Effector memory CD4-positive, alpha-beta T cell (primary cell): ENCODE measurements around the gene SLC8B1.
A peak's percentile ranks its signal among the peaks of the same experiment; 100 is the strongest.

Experiments used
- DNase-seq, 3 donors: peaks; one replicate each; pipeline ENCODE4 v3.0.0-alpha.2; 2020
- H3K27ac ChIP-seq: 2 replicates; pipeline ENCODE4 v1.7.0; 2013; ENCODE audit warnings: mild to moderate bottlenecking, low read length, moderate library complexity; ENCODE audit not compliant: insufficient read depth, poor library complexity, severe bottlenecking
- H3K27me3 ChIP-seq: replicated peaks from 2 replicates; pipeline ENCODE4 v1.7.0; 2013; ENCODE audit warnings: mild to moderate bottlenecking, low read length; ENCODE audit not compliant: insufficient read depth, control insufficient read depth, poor library complexity, severe bottlenecking
- H3K36me3 ChIP-seq: 2 replicates; pipeline ENCODE4 v1.7.0; 2013; ENCODE audit warnings: mild to moderate bottlenecking, low read length, moderate library complexity; ENCODE audit not compliant: control insufficient read depth, insufficient read depth
- H3K4me1 ChIP-seq: 2 replicates; pipeline ENCODE4 v1.7.0; 2013; ENCODE audit warnings: low read length, mild to moderate bottlenecking; ENCODE audit not compliant: control insufficient read depth, insufficient read depth, poor library complexity, severe bottlenecking
- H3K4me3 ChIP-seq: 2 replicates; pipeline ENCODE4 v1.7.0; 2013; ENCODE audit warnings: low read length, low read depth, mild to moderate bottlenecking; ENCODE audit not compliant: insufficient read depth, poor library complexity, severe bottlenecking
- H3K9me3 ChIP-seq: 2 replicates; pipeline ENCODE4 v1.7.0; 2013; ENCODE audit warnings: mild to moderate bottlenecking, low read length, moderate library complexity; ENCODE audit not compliant: control insufficient read depth

SLC8B1 gene

DNA sequence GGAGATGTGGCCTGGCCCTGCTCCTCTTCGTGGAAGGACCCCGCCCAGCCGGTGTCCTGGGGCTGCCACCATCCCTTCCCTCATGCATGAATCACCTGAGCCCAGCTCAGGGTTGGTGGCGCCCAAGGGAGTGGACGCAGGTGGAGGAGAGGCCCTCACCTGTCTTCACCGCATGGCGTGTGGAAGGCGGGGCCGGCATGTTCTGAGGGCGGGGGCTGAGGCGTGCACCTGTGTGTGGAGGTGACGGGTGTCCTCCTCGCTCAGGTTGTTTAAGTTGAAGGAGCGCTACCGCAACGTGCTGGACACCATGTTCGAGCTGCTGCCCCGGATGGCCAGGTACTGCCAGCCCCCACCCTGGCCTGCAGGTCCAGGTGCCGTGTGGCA, 47.0 kb downstream of the SLC8B1 start:
- Histone ChIP-seq H3K27me3 (no peaks in the 10 kb centered on the region), H3K36me3 (peaks cover 64% of the 10 kb centered on the region), H3K27ac (no peak overlapping the region), H3K4me3 (no peak overlapping the region), H3K4me1 (no peaks in the 10 kb centered on the region), H3K9me3 (no peaks in the 10 kb centered on the region)
- DNase-seq, result no peak

DNA sequence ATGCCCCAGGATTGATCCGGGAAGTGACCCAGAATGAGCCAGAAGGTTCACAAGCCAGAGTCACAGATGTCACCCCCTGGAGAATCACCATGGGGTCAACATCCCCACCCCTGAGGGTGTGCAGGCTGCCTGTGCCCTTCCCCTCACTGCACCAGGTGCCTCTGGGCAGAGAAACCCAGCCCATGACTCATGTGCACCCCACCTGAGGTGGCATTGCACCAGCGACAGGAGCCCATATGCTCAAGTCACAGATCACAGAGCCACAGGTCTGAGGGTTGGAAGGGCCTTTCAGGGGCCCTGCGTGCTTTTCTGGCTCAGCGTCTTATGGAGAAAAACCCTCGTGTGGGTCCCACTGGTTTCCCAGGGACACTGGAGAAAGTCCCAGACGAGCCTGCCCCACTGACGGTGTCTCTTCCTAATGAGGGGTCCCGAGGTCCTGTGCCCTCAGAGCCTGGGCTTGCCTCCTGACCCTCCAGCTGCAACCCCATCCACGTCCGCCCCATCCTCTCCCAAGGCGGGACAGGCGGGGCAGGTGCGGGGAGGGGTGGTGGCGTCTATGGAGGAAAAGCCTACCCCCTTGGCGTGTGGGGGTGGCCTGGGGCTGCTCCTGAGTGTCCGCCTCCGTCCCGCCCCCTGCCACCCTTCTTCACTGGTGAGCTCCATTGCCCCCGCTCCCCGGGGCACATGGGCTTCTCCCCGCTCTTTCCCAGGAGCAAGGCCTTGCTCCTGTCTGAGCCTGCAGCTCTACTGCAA, 47.6 kb downstream of the SLC8B1 start:
- no peaks in the 10 kb centered on the region for H3K27me3 ChIP-seq
- no peak overlapping the region for H3K4me3 ChIP-seq
- no peak overlapping the region for H3K27ac ChIP-seq
- no peak for DNase-seq
- no peaks in the 10 kb centered on the region for H3K9me3 ChIP-seq
- H3K4me1 ChIP-seq, result no peaks in the 10 kb centered on the region
- H3K36me3 ChIP-seq, result peaks cover 58% of the 10 kb centered on the region

DNA sequence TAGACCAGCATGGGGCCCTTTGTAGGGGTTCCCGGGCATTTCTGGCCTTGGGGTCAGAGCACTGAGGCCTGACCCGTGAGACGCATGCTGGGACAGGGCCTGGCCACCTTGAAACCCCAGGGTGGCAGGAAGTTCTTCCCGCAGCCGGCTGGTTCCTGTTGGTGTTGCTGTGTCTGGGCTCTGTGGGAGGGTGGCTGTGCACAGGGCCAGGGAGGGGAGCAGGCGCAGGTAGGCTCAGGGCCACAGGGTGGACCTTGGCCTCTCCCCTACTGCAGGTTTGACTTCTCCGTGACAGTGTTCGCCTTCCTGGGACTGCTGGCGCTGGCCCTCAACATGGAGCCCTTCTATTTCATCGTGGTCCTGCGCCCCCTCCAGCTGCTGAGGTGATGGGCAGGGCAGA, 48.2 kb downstream of the SLC8B1 start:
- peaks cover 55% of the 10 kb centered on the region for H3K36me3 ChIP-seq
- H3K4me3 ChIP-seq, result no peak overlapping the region
- H3K27me3 ChIP-seq, result no peaks in the 10 kb centered on the region
- H3K4me1 ChIP-seq, result no peaks in the 10 kb centered on the region
- H3K9me3 ChIP-seq, result no peaks in the 10 kb centered on the region
- DNase-seq, result no peak
- no peak overlapping the region for H3K27ac ChIP-seq

DNA sequence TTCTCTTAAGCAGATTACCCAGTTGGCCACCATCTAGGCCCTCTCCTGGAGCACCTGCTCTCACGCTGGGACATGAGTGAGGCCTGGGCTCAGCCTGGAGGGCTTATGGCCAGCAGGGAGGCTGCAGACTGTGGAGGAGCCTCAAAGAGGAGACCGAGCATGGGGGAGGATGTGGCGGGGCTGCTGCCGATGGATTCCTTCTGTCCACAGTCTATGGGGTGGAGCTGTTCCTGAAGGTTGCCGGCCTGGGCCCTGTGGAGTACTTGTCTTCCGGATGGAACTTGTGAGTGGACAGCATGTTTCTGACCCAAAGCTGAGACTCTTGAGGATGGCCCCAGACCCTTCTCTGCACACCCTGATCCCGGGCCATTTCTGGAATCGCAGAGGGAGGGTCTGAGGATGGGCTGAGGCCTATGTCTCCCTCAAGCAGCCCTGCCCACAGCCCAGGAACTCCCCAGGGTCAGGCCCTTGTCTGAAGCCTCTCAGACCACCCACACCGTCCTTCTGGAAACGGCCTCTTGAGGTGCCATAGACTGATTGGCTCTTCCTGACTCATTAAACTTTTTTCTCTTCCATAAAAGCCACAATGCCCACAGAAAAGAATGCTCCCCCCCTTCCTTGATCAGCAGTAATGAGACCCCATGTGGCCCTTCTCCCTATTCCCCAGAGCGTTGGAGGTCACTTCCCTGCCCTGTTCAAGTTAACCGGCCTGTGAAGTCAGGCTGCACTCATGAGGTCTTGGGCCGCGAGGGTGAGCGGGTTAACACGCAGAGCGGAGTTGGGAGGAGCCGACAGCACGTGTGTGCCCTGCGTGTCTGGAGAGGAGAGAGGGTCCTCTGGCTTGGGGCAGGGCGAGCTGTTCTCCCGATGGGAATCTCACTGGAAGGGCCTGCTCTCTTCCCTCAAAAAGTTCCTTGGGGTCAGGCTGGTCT, 49.0 kb downstream of the SLC8B1 start:
- Histone ChIP-seq H3K36me3 (peaks cover 48% of the 10 kb centered on the region), H3K9me3 (no peaks in the 10 kb centered on the region), H3K27me3 (no peaks in the 10 kb centered on the region), H3K4me1 (no peaks in the 10 kb centered on the region), H3K27ac (peak overlapping the region; percentile 18), H3K4me3 (no peak overlapping the region)
- no peak for DNase-seq

GRCh38 chr12:113284751-113285150, 50.2 kb downstream of the SLC8B1 start:
- Histone ChIP-seq H3K9me3 (no peaks in the 10 kb centered on the region), H3K27me3 (no peaks in the 10 kb centered on the region), H3K4me1 (no peaks in the 10 kb centered on the region), H3K27ac (no peak overlapping the region), H3K36me3 (peaks cover 36% of the 10 kb centered on the region), H3K4me3 (no peak overlapping the region)
- no peak for DNase-seq

- Histone ChIP-seq H3K4me1 (no peaks in the 10 kb centered on the region), H3K4me3 (no peak overlapping the region), H3K27ac (no peak overlapping the region), H3K27me3 (no peaks in the 10 kb centered on the region), H3K36me3 (peaks cover 32% of the 10 kb centered on the region), H3K9me3 (no peaks in the 10 kb centered on the region)
- no peak for DNase-seq
Observed at GRCh38 chr12:113278633-113279032, 56.3 kb downstream of the SLC8B1 start.

GRCh38 chr12:113278141-113278540, 56.8 kb downstream of the SLC8B1 start:
- Histone ChIP-seq H3K36me3 (peaks cover 34% of the 10 kb centered on the region), H3K9me3 (no peaks in the 10 kb centered on the region)

GRCh38 chr12:113277511-113277910, 57.4 kb downstream of the SLC8B1 start:
- Histone ChIP-seq H3K27ac (no peak overlapping the region), H3K36me3 (peaks cover 38% of the 10 kb centered on the region), H3K4me1 (no peaks in the 10 kb centered on the region), H3K9me3 (no peaks in the 10 kb centered on the region), H3K4me3 (no peak overlapping the region), H3K27me3 (no peaks in the 10 kb centered on the region)
- DNase-seq, result no peak

More at GRCh38 chr12:113278141-113278540, 56.8 kb downstream of the SLC8B1 start:
- no peaks in the 10 kb centered on the region for H3K4me1 ChIP-seq
- DNase-seq, result no peak
- H3K4me3 ChIP-seq, result no peak overlapping the region
- no peaks in the 10 kb centered on the region for H3K27me3 ChIP-seq
- H3K27ac ChIP-seq, result no peak overlapping the region

GRCh38 chr12:113276946-113277500, 57.9 kb downstream of the SLC8B1 start:
- no peak overlapping the region for H3K27ac ChIP-seq
- H3K4me3 ChIP-seq, result no peak overlapping the region
- no peak for DNase-seq
- H3K4me1 ChIP-seq, result no peaks in the 10 kb centered on the region
- no peaks in the 10 kb centered on the region for H3K9me3 ChIP-seq
- H3K36me3 ChIP-seq, result peaks cover 41% of the 10 kb centered on the region
- H3K27me3 ChIP-seq, result no peaks in the 10 kb centered on the region

GRCh38 chr12:113276306-113276705, 58.6 kb downstream of the SLC8B1 start:
- Histone ChIP-seq H3K4me3 (no peak overlapping the region), H3K4me1 (no peaks in the 10 kb centered on the region), H3K9me3 (no peaks in the 10 kb centered on the region), H3K27ac (no peak overlapping the region), H3K27me3 (no peaks in the 10 kb centered on the region), H3K36me3 (peaks cover 47% of the 10 kb centered on the region)
- DNase-seq, result no peak
